GM19372 (cell line): ENCODE measurements around the gene NAP1L3.
A peak's percentile ranks its signal among the peaks of the same experiment; 100 is the strongest.

Source experiments
- ATAC-seq: cut with Tn5 transposase; IDR thresholded peaks from one replicate; pipeline ENCODE4 v1.9.1; 2021; ENCODE audit warnings: mild to moderate bottlenecking, low read depth, moderate library complexity; ENCODE audit not compliant: unreplicated experiment

Gene NAP1L3

GRCh38 chrX:93673056-93673868 lies at the start of gene NAP1L3:
TSS of gene NAP1L3 (minus strand) at chrX:93673578. CDS start at chrX:93673304, 274 bp downstream.
- peak; percentile 79 for ATAC-seq

GRCh38 chrX:93711076-93711475 lies 37.7 kb upstream of the NAP1L3 start:
- no peak for ATAC-seq

GRCh38 chrX:93703701-93704100 lies 30.3 kb upstream of the NAP1L3 start:
- no peak for ATAC-seq

GRCh38 chrX:93695981-93696380 lies 22.6 kb upstream of the NAP1L3 start:
- ATAC-seq: no peak

- peak; percentile 12 for ATAC-seq
These were observed 492 bp upstream of the NAP1L3 start, which contains the start of gene FAM133A for GRCh38 chrX:93673869-93674271. TSS of gene FAM133A (plus strand) at chrX:93674206. CDS start at chrX:93709420, 35,214 bp downstream.

- no peak for ATAC-seq
These were observed 12.8 kb downstream of the NAP1L3 start for GRCh38 chrX:93660575-93660974.

- ATAC-seq: no peak
These were observed 24.0 kb downstream of the NAP1L3 start for GRCh38 chrX:93649381-93649780.

- ATAC-seq: no peak
These were observed 35.8 kb downstream of the NAP1L3 start for GRCh38 chrX:93637591-93637990.
